HepG2 (cell line): ENCODE data around the gene ZFP69B. TPM values are rescaled to one million over a fixed set of nuclear protein-coding genes. Genes with fewer than 3 reads are reported as not detected.
A peak's percentile ranks its signal among the peaks of the same experiment; 100 is the strongest.

Source experiments
- ATF3 ChIP-seq: sonication (generic); formaldehyde crosslinking; IDR thresholded peaks from 2 replicates; pipeline ENCODE4 v1.4.0; 2020; ENCODE audit warnings: missing genetic modification reagents
- HMGXB3 ChIP-seq: sonication (generic); formaldehyde crosslinking; IDR thresholded peaks from 2 replicates; pipeline ENCODE4 v1.4.0; 2020; ENCODE audit warnings: missing genetic modification reagents, borderline replicate concordance
- KMT2B ChIP-seq: IDR thresholded peaks from 2 replicates; pipeline ENCODE4 v1.6.1; 2016; ENCODE audit warnings: missing genetic modification reagents, missing compliant biosample characterization
- LRRFIP1 ChIP-seq: sonication (generic); formaldehyde crosslinking; conservative IDR thresholded peaks from 2 replicates; pipeline ENCODE4 v1.4.0; 2020; ENCODE audit warnings: missing genetic modification reagents
- NFE2L2 ChIP-seq: fragments of 150-350 bp; IDR thresholded peaks from 2 replicates; pipeline ENCODE4 v1.6.1; 2014; ENCODE audit warnings: low read length
- NRL ChIP-seq: sonication (generic); formaldehyde crosslinking; IDR thresholded peaks from 2 replicates; pipeline ENCODE4 v1.5.0; 2020; ENCODE audit warnings: missing genetic modification reagents, mild to moderate bottlenecking, moderate library complexity, borderline replicate concordance
- POLR2A ChIP-seq, 2 experiments: IDR thresholded peaks; 2 replicates each; pipeline ENCODE4 v1.6.1; 2011; ENCODE audit warnings: low read depth in 2 of 2, low read length in 2 of 2, mild to moderate bottlenecking in 1 of 2, moderate library complexity in 1 of 2; ENCODE audit not compliant: insufficient read depth in 1 of 2
- TAF1 ChIP-seq: sonication (generic); formaldehyde crosslinking; IDR thresholded peaks from 2 replicates; pipeline ENCODE4 v1.4.0; 2020; ENCODE audit warnings: missing genetic modification reagents
- THRA ChIP-seq: sonication (generic); formaldehyde crosslinking; IDR thresholded peaks from 2 replicates; pipeline ENCODE4 v1.4.0; 2020; ENCODE audit warnings: missing genetic modification reagents, borderline replicate concordance
- THYN1 ChIP-seq: sonication (generic); formaldehyde crosslinking; IDR thresholded peaks from 2 replicates; pipeline ENCODE4 v1.8.1; 2023; ENCODE audit warnings: low read depth, mild to moderate bottlenecking, moderate library complexity, missing genetic modification reagents, borderline replicate concordance
- ZBTB21 ChIP-seq: sonication (generic); formaldehyde crosslinking; IDR thresholded peaks from 2 replicates; pipeline ENCODE4 v1.4.0; 2020; ENCODE audit warnings: missing genetic modification reagents
- ZMAT5 ChIP-seq: sonication (generic); formaldehyde crosslinking; IDR thresholded peaks from 2 replicates; pipeline ENCODE4 v1.5.0; 2020; ENCODE audit warnings: mild to moderate bottlenecking, low read depth, missing genetic modification reagents, borderline replicate concordance
- ZNF180 ChIP-seq: sonication (generic); formaldehyde crosslinking; IDR thresholded peaks from 2 replicates; pipeline ENCODE4 v1.4.0; 2020; ENCODE audit warnings: low read depth, missing genetic modification reagents, borderline replicate concordance
- ZNF274 ChIP-seq: sonication (generic); formaldehyde crosslinking; IDR thresholded peaks from 2 replicates; pipeline ENCODE4 v1.5.1; 2020; ENCODE audit warnings: mild to moderate bottlenecking, missing genetic modification reagents
- ZNF563 ChIP-seq: sonication (generic); formaldehyde crosslinking; IDR thresholded peaks from 2 replicates; pipeline ENCODE4 v1.8.0; 2022; ENCODE audit warnings: mild to moderate bottlenecking, moderate library complexity, missing genetic modification reagents
- ZNF749 ChIP-seq: sonication (generic); formaldehyde crosslinking; IDR thresholded peaks from 2 replicates; pipeline ENCODE4 v1.8.0; 2022; ENCODE audit warnings: mild to moderate bottlenecking, missing genetic modification reagents, moderate library complexity, borderline replicate concordance
- polyA plus RNA-seq, 8 experiments: library from polyadenylated mRNA; depleted of rRNA in 3 of 8; stranded (reverse) in 7 of 8; unstranded in 1 of 8; fragments of >200 nt; fragmentation: Illumina TruSeq in 4 of 8; extraction: Trizol in 4 of 8; gene quantifications; 2 replicates each; pipeline versions ENCODE4 v1.2.1 to v1.2.3, GENCODE V29; 2011 to 2016; ENCODE audit warnings: low read depth in 4 of 8, missing spikeins in 1 of 8, mixed read lengths in 1 of 8; ENCODE audit not compliant: insufficient read depth in 1 of 8
- total RNA-seq, 5 experiments: library from RNA; depleted of rRNA; stranded (reverse); fragments of >200 nt; fragmentation: Illumina TruSeq; extraction: Trizol; gene quantifications; 2 replicates each; pipeline ENCODE4 v1.2.3, GENCODE V29; 2016; ENCODE audit warnings: low read depth in 1 of 5

Gene ZFP69B
- total and polyA plus RNA-seq, 2 of the 13 experiments (the other 11 are each of a cell fraction or from before 2014, with no cell fraction given) = 4.6 to 7.7 TPM

GRCh38 chr1:40450495-40451237 is 390 bp downstream of the ZFP69B start (continued):
- TF ChIP-seq THRA (CRISPR knock-in tag) (peak; percentile 48; the same call in 1 of the 2 replicates), ZMAT5 (CRISPR knock-in tag) (no peak), ZNF180 (CRISPR knock-in tag) (no peak), NFE2L2 (no peak), HMGXB3 (no peak; the same call in 1 of the 2 replicates), KMT2B (CRISPR knock-in tag) (peak; percentile 69; the same call in 1 of the 2 replicates), TAF1 (CRISPR knock-in tag) (peak; percentile 39; the same call in 1 of the 2 replicates), ZNF563 (CRISPR knock-in tag) (no peak; the same call in 1 of the 2 replicates), THYN1 (CRISPR knock-in tag) (no peak), ZNF749 (0 out of 2 replicates have a peak, but pooled peaks have one; percentile 38), LRRFIP1 (CRISPR knock-in tag) (no peak), NRL (CRISPR knock-in tag) (0 out of 2 replicates have a peak, but pooled peaks have one; percentile 43), POLR2A (IDR thresholded peaks at IDR 0.05; ENCODE audit: insufficient read depth in 1 of 2, low read depth in 2 of 2, low read length in 2 of 2) (peak in 1 of 2 experiments; percentile 50; a peak in 1 of 4 replicates), ATF3 (CRISPR knock-in tag) (peak; percentile 90), ZNF274 (CRISPR knock-in tag) (peak; percentile 74; the same call in 1 of the 2 replicates), ZBTB21 (no peak)
